Muscle of arm (tissue), 12 donors: ENCODE measurements around the gene PRIM1. TPM values are rescaled to one million over a fixed set of nuclear protein-coding genes. Genes with fewer than 3 reads are reported as not detected.
"Not testable (repeated sequence)": the region's sequence is repeated elsewhere in the genome, so short reads cannot be mapped to it uniquely, and the experiment has no call there.

Experiments
- DNase-seq: peaks from one replicate; pipeline ENCODE4 v3.0.0-alpha.2; 2013
- polyA plus RNA-seq, 12 donors: library from polyadenylated mRNA; unstranded; fragments of 120-200 nt; gene quantifications; one replicate each; pipeline ENCODE4 v1.2.1, GENCODE V29; 2013; ENCODE audit not compliant: insufficient read length in 12 of 12

The PRIM1 gene
- polyA plus RNA-seq, 12 donors, result 10.1 to 27.3 (median 13.7) TPM; not detected in 2

- DNase-seq, result no peak
Measured at GRCh38 chr12:56720731-56721151, 31.4 kb downstream of the PRIM1 start.

- DNase-seq, result no peak
Measured at GRCh38 chr12:56719056-56719455, 33.1 kb downstream of the PRIM1 start.

GRCh38 chr12:56718636-56719035 lies 33.5 kb downstream of the PRIM1 start:
- no peak for DNase-seq

DNA sequence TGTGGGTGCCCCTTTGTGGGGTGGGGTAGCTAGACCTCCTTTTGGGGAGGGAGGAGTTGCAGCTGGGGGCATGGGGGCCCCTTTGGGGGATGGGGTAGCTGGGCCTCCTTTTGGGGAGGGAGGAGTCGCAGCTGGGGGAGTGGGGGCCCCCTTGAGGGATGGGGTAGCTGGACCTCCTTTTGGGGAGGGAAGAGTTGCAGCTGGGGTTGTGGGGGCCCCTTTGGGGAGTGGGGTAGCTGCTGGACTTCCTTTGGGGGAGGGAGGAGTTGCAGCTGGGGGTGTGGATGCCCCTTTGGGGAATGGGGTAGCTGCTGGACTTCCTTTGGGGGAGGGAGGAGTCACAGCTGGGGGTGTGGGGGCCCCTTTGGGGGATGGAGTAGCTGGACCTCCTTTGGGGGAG lies 34.0 kb downstream of the PRIM1 start:
- DNase-seq, result no peak

- no peak for DNase-seq
Measured at GRCh38 chr12:56716933-56717880, 34.9 kb downstream of the PRIM1 start.

- DNase-seq, result no peak
Measured at GRCh38 chr12:56716458-56716857, 35.7 kb downstream of the PRIM1 start.

GRCh38 chr12:56715798-56716197 lies 36.3 kb downstream of the PRIM1 start:
- DNase-seq, result no peak

DNA sequence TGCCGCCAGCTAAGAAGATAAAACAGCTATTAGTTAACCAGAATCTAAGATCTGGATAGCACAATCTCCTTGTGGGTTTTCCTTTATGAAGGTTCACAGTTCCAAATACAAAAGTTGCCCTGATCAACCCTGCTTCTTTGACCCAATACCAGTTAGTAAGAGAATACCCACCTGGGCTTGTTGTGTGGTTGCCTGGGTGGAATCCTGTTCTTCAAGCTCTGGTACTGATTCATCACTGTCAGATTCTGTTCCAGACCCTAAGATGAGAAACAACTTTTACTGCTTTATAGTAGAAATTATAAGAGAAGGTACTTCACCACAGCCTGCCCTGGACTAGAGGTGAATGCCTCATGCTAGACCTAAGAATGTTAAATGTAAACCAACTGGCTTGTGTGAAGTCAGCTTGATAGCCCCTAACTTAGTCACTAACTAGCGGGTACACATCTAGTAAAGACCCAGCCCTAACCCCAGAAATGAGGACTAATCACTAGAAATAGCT lies 37.6 kb downstream of the PRIM1 start:
- DNase-seq, result no peak

- no peak for DNase-seq
Measured at GRCh38 chr12:56713345-56713744, 38.8 kb downstream of the PRIM1 start.

GRCh38 chr12:56709759-56710376 lies 42.3 kb downstream of the PRIM1 start:
- no peak for DNase-seq

DNA sequence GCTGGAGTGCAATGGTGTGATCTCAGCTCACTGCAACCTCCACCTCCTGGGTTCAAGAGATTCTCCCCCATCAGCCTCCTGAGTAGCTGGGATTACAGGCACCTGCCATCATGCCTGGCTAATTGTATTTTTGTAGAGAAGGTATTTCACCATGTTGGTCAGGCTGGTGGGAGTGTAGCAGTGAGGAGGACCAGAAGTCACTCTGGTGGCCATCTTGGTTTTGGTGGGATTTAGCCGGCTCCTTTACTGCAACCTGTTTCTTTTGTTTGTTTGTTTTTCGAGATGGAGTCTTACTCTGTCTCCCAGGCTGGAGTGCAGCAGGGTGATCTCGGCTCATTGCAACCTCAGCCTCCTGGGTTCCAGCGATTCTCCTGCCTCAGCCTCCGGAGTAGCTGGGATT lies 47.6 kb downstream of the PRIM1 start:
- DNase-seq, result not testable (repeated sequence)

GRCh38 chr12:56699020-56699661 lies 53.0 kb downstream of the PRIM1 start:
- no peak for DNase-seq

GRCh38 chr12:56695327-56696101 lies 56.6 kb downstream of the PRIM1 start:
- no peak for DNase-seq

GRCh38 chr12:56694161-56694560 lies 58.0 kb downstream of the PRIM1 start:
- DNase-seq, result no peak

DNA sequence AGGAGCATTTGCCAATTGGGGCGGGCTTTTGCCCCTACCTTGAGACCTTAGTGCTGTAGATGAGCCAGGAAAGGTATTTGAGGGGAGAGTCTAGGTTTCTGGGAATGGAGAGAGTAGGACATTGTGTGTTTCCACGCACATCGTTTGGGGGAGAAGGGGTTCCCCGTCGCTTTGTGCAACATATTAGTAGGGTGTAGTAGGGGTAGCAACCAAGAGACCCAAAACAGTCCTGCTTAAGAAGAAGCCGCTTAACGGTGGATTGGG lies 63.3 kb downstream of the PRIM1 start:
- DNase-seq, result no peak

DNA sequence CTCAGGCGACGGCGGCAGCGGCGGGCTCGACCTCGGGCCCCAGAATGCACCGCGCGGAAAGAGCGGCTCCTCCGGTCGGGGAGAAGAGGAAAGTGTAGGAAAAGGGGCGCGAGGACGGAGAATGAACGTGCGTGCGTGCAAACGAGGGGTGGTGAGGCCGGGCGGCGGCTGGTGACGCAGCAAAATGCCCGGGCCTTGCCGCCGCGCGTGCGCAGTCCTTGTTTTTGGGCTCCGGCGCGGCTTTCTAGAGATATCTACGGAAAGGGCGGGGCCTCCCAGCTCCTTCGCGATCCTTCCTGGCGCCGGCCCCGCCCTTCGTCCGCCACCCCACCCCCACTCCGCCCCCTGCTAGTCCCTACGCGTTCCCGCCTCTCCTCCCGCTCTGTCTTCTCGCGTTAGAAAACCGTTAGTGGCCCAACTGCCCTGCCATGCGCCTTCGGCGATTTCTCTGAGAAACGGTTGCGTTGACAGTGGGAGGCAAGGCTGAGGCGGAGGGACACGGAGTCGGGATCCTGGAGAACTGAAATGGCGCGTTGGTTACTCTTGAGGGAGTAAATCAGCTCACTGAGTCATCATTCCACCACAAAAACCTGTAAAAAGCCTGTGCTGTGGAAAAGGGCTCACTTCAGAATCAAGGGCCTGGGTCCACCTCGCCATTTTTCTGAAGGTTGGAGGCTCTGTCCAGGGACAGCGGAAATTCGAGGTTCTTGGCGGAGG lies 63.8 kb downstream of the PRIM1 start, which contains the start of gene PTGES3:
PTGES3 (minus strand) TSS at position 156 of the 717 bp plus-strand sequence. CDS start 285 bp downstream, outside the sequence.
- DNase-seq, result peak; percentile 98

- DNase-seq, result peak; percentile 48
Measured at GRCh38 chr12:56687223-56688128, 64.6 kb downstream of the PRIM1 start.

DNA sequence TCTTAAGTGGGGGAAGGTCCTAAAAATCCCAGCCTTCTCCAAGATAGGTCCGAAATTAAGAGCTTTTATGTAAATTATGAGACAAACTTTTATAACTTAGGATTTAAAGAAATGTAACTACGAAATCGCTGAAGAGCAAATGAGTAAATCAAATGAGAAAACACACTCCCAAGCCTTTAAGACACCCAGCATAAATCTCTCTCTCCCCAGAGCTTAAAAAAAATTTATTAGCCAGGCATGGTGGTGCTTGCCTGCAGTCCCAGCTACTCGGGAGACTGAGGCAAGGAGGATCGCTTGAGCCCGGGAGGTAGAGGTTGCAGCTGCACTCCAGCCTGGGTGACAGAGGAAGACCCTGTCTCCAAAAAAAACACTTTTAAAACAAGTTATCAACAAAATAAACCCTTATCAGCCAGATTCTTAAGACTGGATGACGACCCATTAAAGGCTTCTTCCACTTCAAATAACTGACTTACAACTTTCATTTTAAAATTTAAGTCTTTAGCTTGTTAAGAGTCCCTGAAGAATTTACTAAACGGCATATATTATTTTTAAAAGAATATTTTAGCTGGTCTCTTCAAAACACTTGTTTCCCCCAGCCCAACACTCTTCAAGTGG lies 67.3 kb downstream of the PRIM1 start:
- DNase-seq, result no peak

GRCh38 chr12:56682323-56682722 lies 69.8 kb downstream of the PRIM1 start:
- DNase-seq, result no peak
